ENCODE results near the gene RBM47.

DNA sequence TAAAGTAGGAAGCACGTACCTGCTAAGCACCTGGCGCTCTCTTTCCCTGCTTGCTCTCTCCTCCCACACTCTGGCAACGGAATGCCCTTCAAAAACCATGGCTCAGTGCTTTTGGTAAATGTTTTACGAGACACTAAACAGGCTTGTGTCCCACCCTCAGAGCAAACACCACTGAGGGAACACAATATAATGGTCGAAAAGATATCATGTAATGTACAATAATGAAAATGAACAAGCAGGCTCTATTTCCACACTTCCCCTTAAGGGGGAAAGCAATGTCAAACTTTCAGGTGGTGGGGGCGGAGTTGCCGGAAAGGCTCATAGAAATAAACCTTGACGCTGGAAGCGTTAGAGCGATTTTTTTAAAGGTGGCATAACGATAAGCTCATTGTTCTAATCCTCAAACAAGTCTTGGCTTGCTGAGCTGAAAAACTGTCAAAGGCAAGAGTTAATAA lies 115.1 kb downstream of the RBM47 start:
- no peak for TF ChIP-seq EZH2 (IDR thresholded peaks at IDR 0.05; ENCODE audit: borderline replicate concordance, low read depth, low read length, poor library complexity, severe bottlenecking)
- TF ChIP-seq, protein P1, sequence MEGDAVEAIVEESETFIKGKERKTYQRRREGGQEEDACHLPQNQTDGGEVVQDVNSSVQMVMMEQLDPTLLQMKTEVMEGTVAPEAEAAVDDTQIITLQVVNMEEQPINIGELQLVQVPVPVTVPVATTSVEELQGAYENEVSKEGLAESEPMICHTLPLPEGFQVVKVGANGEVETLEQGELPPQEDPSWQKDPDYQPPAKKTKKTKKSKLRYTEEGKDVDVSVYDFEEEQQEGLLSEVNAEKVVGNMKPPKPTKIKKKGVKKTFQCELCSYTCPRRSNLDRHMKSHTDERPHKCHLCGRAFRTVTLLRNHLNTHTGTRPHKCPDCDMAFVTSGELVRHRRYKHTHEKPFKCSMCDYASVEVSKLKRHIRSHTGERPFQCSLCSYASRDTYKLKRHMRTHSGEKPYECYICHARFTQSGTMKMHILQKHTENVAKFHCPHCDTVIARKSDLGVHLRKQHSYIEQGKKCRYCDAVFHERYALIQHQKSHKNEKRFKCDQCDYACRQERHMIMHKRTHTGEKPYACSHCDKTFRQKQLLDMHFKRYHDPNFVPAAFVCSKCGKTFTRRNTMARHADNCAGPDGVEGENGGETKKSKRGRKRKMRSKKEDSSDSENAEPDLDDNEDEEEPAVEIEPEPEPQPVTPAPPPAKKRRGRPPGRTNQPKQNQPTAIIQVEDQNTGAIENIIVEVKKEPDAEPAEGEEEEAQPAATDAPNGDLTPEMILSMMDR (conservative IDR thresholded peaks at IDR 0.05; ENCODE audit: low read depth, low read length): no peak
